Liver (tissue), 9 donors: Measurements from ENCODE around the gene ANXA3. TPM values are rescaled to one million over a fixed set of nuclear protein-coding genes. Genes with fewer than 3 reads are reported as not detected.

ENCODE experiments used
- DNase-seq: peaks from one replicate; pipeline ENCODE4 v3.0.0-alpha.2; 2017; ENCODE audit warnings: low spot score
- H3K27ac ChIP-seq, 2 donors: one replicate each; pipeline ENCODE4 v1.7.0; 2013; ENCODE audit warnings: inconsistent platforms in 2 of 2, low read length in 2 of 2, control low read depth in 1 of 2, low read depth in 1 of 2, mild to moderate bottlenecking in 1 of 2
- H3K27me3 ChIP-seq, 4 donors: one replicate each; pipeline versions ENCODE4 v1.6.1 to v1.7.0; 2013; ENCODE audit warnings: low read length in 3 of 4, inconsistent platforms in 1 of 4, mild to moderate bottlenecking in 1 of 4, moderate library complexity in 1 of 4; ENCODE audit not compliant: control insufficient read depth in 4 of 4, insufficient read depth in 4 of 4
- H3K36me3 ChIP-seq, 4 donors: one replicate each; pipeline versions ENCODE4 v1.6.1 to v1.7.0; 2013; ENCODE audit warnings: low read length in 3 of 4, mild to moderate bottlenecking in 3 of 4, low read depth in 1 of 4, moderate library complexity in 1 of 4; ENCODE audit not compliant: control insufficient read depth in 4 of 4, insufficient read depth in 3 of 4
- H3K4me1 ChIP-seq, 4 donors: one replicate each; pipeline versions ENCODE4 v1.6.1 to v1.7.0; 2013; ENCODE audit warnings: low read length in 3 of 4, mild to moderate bottlenecking in 3 of 4, moderate library complexity in 1 of 4; ENCODE audit not compliant: control insufficient read depth in 4 of 4, insufficient read depth in 4 of 4
- H3K4me3 ChIP-seq, 3 donors: one replicate each; pipeline versions ENCODE4 v1.6.1 to v1.7.0; 2013; ENCODE audit warnings: low read length in 3 of 3, control low read depth in 1 of 3, low read depth in 1 of 3, mild to moderate bottlenecking in 1 of 3
- H3K9ac ChIP-seq, 2 donors: one replicate each; pipeline ENCODE4 v1.7.0; 2013; ENCODE audit warnings: low read length in 2 of 2, mild to moderate bottlenecking in 2 of 2, moderate library complexity in 2 of 2, control low read depth in 1 of 2, low read depth in 1 of 2
- H3K9me3 ChIP-seq, 4 donors: one replicate each; pipeline versions ENCODE4 v1.6.1 to v1.7.0; 2013; ENCODE audit warnings: low read length in 3 of 4; ENCODE audit not compliant: control insufficient read depth in 4 of 4
- EGR1 ChIP-seq, 2 donors: IDR thresholded peaks; 2 replicates each; pipeline ENCODE4 v1.6.1; 2016 to 2018; ENCODE audit warnings: antibody characterized with exemption in 2 of 2, low read depth in 2 of 2
- FOXA1 ChIP-seq: IDR thresholded peaks from 2 replicates; pipeline ENCODE4 v1.6.1; 2016; ENCODE audit warnings: antibody characterized with exemption
- FOXA2 ChIP-seq: IDR thresholded peaks from 2 replicates; pipeline ENCODE4 v1.6.1; 2016; ENCODE audit warnings: antibody characterized with exemption
- GABPA ChIP-seq, 2 donors: IDR thresholded peaks in 1 of 2; conservative IDR thresholded peaks in 1 of 2; 2 replicates each; pipeline ENCODE4 v1.6.1; 2016; ENCODE audit warnings: antibody characterized with exemption in 2 of 2, mild to moderate bottlenecking in 1 of 2, moderate library complexity in 1 of 2
- HNF4A ChIP-seq, 2 donors: conservative IDR thresholded peaks; 2 replicates each; pipeline ENCODE4 v1.6.1; 2016; ENCODE audit warnings: antibody characterized with exemption in 2 of 2, mild to moderate bottlenecking in 2 of 2
- JUND ChIP-seq, 2 donors: IDR thresholded peaks; 2 replicates each; pipeline ENCODE4 v1.6.1; 2016; ENCODE audit warnings: antibody characterized with exemption in 2 of 2
- RAD21 ChIP-seq, 2 donors: IDR thresholded peaks; 2 replicates each; pipeline ENCODE4 v1.6.1; 2016; ENCODE audit warnings: antibody characterized with exemption in 2 of 2, mild to moderate bottlenecking in 2 of 2
- RXRA ChIP-seq, 2 donors: IDR thresholded peaks; 2 replicates each; pipeline ENCODE4 v1.6.1; 2017 to 2018; ENCODE audit warnings: antibody characterized with exemption in 2 of 2, mild to moderate bottlenecking in 1 of 2
- SP1 ChIP-seq: IDR thresholded peaks from 2 replicates; pipeline ENCODE4 v1.6.1; 2018; ENCODE audit warnings: antibody characterized with exemption, mild to moderate bottlenecking
- TAF1 ChIP-seq: conservative IDR thresholded peaks from 2 replicates; pipeline ENCODE4 v1.6.1; 2016; ENCODE audit warnings: antibody characterized with exemption, mild to moderate bottlenecking
- YY1 ChIP-seq: IDR thresholded peaks from 2 replicates; pipeline ENCODE4 v1.6.1; 2016; ENCODE audit warnings: antibody characterized with exemption, mild to moderate bottlenecking
- WGBS: extraction: QIAGEN DNeasy Blood & Tissue Kit; methylation state at CpG from one replicate; pipeline ENCODE4 v1.1.7; 2013; 5-methylcytosine and 5-hydroxymethylcytosine counted together
- polyA plus RNA-seq, 2 donors: library from polyadenylated mRNA; stranded (reverse) in 1 of 2; unstranded in 1 of 2; fragments of 200-250 nt in 1 of 2; fragments of >200 nt in 1 of 2; fragmentation: Nextera tagmentation in 1 of 2; extraction: Ambion mirVana in 1 of 2; gene quantifications; one replicate each; pipeline versions ENCODE4 v1.2.1 to v1.2.3, GENCODE V29; 2013 to 2015
- total RNA-seq, 2 donors: library from RNA; depleted of rRNA; stranded (reverse); fragments of >200 nt; gene quantifications; one replicate each; pipeline ENCODE4 v1.2.3, GENCODE V29; 2014
- TF ChIP-seq, protein P1 (sequence below): fragments of 150-350 bp; IDR thresholded peaks from 2 replicates; pipeline ENCODE4 v1.5.1; 2017; ENCODE audit warnings: improper control_type of control experiment, low read depth, low read length; ENCODE audit not compliant: missing input control
- TF ChIP-seq, protein P2 (sequence below): IDR thresholded peaks from 2 replicates; pipeline ENCODE4 v1.6.1; 2016; ENCODE audit warnings: antibody characterized with exemption, mild to moderate bottlenecking
- TF ChIP-seq, protein P3 (sequence below): IDR thresholded peaks from 2 replicates; pipeline ENCODE4 v1.6.1; 2016; ENCODE audit warnings: antibody characterized with exemption
- TF ChIP-seq, protein P4 (sequence below): IDR thresholded peaks from 2 replicates; pipeline ENCODE4 v1.6.1; 2016; ENCODE audit warnings: antibody characterized with exemption
- TF ChIP-seq, protein P5 (sequence below): IDR thresholded peaks from 2 replicates; pipeline ENCODE4 v1.6.1; 2016; ENCODE audit warnings: antibody characterized with exemption
- donor health status: healthy.
- donor health status: healthy.
- donor health status: healthy.
- donor health status: healthy.
- donor health status: healthy.

The ANXA3 gene
- total and polyA plus RNA-seq, 4 donors: 1.7 to 16.4 (median 3.4) TPM

DNA sequence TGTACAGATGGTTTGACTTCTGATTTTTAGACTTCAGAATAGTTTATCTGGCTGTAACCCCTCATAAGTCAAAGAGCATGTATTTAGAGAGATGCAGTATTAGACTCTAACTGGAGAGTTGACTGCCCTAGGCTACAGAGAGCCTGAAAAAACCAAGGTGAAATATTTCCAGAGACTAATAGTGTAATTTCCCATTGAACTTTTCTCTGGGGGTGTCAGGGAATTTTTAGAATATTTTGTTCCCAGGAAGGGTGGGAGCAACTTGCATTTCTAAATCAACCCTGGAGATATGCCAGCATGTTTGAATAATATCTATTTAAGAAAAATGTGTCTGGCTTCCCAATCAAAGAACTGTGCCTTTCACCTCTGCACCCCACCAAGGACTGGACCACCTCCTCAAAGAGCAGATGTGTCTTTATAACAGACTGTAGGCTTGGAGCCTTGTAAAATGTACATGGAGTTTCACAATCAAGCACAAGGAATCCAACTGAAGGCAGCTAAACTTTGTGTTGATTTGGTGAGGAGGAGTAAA, 2.0 kb downstream of the ANXA3 start:
- no peaks in the 10 kb centered on the region for H3K36me3 ChIP-seq
- H3K4me3 ChIP-seq: no peak overlapping the region
- H3K27ac ChIP-seq: no peak overlapping the region
- H3K4me1 ChIP-seq: peaks cover 6 to 10% (median 7%) of the 10 kb centered on the region in 4 donors
- peaks cover 0 to 13% (median 5%) of the 10 kb centered on the region in 4 donors for H3K27me3 ChIP-seq
- no peak overlapping the region for H3K9ac ChIP-seq
- TF ChIP-seq GABPA (IDR thresholded peaks at IDR 0.05 in 1 of 2, conservative IDR thresholded peaks at IDR 0.05 in 1 of 2) (no peak), JUND (IDR thresholded peaks at IDR 0.05) (no peak), SP1 (no peak), YY1 (no peak), FOXA2 (no peak), RXRA (IDR thresholded peaks at IDR 0.05) (no peak), EGR1 (IDR thresholded peaks at IDR 0.05; ENCODE audit: low read depth in 2 of 2) (no peak), RAD21 (IDR thresholded peaks at IDR 0.05) (no peak), FOXA1 (no peak), HNF4A (conservative IDR thresholded peaks at IDR 0.05) (no peak)
- TF ChIP-seq, protein P1, sequence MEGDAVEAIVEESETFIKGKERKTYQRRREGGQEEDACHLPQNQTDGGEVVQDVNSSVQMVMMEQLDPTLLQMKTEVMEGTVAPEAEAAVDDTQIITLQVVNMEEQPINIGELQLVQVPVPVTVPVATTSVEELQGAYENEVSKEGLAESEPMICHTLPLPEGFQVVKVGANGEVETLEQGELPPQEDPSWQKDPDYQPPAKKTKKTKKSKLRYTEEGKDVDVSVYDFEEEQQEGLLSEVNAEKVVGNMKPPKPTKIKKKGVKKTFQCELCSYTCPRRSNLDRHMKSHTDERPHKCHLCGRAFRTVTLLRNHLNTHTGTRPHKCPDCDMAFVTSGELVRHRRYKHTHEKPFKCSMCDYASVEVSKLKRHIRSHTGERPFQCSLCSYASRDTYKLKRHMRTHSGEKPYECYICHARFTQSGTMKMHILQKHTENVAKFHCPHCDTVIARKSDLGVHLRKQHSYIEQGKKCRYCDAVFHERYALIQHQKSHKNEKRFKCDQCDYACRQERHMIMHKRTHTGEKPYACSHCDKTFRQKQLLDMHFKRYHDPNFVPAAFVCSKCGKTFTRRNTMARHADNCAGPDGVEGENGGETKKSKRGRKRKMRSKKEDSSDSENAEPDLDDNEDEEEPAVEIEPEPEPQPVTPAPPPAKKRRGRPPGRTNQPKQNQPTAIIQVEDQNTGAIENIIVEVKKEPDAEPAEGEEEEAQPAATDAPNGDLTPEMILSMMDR: no peak
- TF ChIP-seq, protein P2, sequence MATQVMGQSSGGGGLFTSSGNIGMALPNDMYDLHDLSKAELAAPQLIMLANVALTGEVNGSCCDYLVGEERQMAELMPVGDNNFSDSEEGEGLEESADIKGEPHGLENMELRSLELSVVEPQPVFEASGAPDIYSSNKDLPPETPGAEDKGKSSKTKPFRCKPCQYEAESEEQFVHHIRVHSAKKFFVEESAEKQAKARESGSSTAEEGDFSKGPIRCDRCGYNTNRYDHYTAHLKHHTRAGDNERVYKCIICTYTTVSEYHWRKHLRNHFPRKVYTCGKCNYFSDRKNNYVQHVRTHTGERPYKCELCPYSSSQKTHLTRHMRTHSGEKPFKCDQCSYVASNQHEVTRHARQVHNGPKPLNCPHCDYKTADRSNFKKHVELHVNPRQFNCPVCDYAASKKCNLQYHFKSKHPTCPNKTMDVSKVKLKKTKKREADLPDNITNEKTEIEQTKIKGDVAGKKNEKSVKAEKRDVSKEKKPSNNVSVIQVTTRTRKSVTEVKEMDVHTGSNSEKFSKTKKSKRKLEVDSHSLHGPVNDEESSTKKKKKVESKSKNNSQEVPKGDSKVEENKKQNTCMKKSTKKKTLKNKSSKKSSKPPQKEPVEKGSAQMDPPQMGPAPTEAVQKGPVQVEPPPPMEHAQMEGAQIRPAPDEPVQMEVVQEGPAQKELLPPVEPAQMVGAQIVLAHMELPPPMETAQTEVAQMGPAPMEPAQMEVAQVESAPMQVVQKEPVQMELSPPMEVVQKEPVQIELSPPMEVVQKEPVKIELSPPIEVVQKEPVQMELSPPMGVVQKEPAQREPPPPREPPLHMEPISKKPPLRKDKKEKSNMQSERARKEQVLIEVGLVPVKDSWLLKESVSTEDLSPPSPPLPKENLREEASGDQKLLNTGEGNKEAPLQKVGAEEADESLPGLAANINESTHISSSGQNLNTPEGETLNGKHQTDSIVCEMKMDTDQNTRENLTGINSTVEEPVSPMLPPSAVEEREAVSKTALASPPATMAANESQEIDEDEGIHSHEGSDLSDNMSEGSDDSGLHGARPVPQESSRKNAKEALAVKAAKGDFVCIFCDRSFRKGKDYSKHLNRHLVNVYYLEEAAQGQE: no peak
- TF ChIP-seq, protein P3, sequence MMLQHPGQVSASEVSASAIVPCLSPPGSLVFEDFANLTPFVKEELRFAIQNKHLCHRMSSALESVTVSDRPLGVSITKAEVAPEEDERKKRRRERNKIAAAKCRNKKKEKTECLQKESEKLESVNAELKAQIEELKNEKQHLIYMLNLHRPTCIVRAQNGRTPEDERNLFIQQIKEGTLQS: no peak
- TF ChIP-seq, protein P4, sequence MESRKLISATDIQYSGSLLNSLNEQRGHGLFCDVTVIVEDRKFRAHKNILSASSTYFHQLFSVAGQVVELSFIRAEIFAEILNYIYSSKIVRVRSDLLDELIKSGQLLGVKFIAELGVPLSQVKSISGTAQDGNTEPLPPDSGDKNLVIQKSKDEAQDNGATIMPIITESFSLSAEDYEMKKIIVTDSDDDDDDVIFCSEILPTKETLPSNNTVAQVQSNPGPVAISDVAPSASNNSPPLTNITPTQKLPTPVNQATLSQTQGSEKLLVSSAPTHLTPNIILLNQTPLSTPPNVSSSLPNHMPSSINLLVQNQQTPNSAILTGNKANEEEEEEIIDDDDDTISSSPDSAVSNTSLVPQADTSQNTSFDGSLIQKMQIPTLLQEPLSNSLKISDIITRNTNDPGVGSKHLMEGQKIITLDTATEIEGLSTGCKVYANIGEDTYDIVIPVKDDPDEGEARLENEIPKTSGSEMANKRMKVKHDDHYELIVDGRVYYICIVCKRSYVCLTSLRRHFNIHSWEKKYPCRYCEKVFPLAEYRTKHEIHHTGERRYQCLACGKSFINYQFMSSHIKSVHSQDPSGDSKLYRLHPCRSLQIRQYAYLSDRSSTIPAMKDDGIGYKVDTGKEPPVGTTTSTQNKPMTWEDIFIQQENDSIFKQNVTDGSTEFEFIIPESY: no peak
- TF ChIP-seq, protein P5, sequence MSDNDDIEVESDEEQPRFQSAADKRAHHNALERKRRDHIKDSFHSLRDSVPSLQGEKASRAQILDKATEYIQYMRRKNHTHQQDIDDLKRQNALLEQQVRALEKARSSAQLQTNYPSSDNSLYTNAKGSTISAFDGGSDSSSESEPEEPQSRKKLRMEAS: no peak
- H3K9me3 ChIP-seq: no peaks in the 10 kb centered on the region
- no peak for DNase-seq

DNA sequence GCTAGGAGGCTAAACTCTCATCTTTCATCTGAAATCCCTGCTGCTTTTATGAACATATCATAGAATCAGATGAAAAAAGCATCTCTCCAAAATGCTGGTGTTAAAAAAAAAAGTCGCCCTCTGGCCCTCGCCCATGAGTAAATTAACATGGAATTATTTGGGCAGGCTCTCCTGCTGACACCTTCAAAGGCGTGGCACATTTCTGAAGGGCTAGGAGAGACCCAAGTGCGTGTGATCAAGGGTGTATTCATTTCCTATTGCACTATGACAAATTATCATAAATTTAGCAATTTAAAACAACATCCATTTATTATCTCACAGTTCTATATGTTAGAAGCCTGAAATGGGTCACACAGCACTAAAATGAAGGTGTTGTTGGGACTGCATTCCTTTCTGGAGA, 5.1 kb downstream of the ANXA3 start:
- H3K9me3 ChIP-seq: no peaks in the 10 kb centered on the region
- H3K36me3 ChIP-seq: no peaks in the 10 kb centered on the region
- no peak overlapping the region for H3K9ac ChIP-seq
- H3K27ac ChIP-seq: no peak overlapping the region
- peaks cover 0 to 4% (median 2%) of the 10 kb centered on the region in 4 donors for H3K27me3 ChIP-seq
- H3K4me1 ChIP-seq: peaks cover under 1 to 5% (median 3%) of the 10 kb centered on the region in 4 donors
- TF ChIP-seq TAF1 (no peak), JUND (IDR thresholded peaks at IDR 0.05) (no peak), FOXA2 (no peak), YY1 (no peak)
- no peak for DNase-seq
- WGBS: 85% methylated on average over 4 of the region's 4 CpGs
- no peak overlapping the region for H3K4me3 ChIP-seq
